Pancreas (tissue), 10 donors: ENCODE data around the gene TMEM81. TPM values are rescaled to one million over a fixed set of nuclear protein-coding genes. Genes with fewer than 3 reads are reported as not detected.

Experiments used
- ATAC-seq, 4 donors: fragments of 200-7000 bp; cut with Tn5 transposase; one replicate each; pipeline versions ENCODE4 v1.8.0 to v1.9.1; 2020; ENCODE audit warnings: mild to moderate bottlenecking in 4 of 4, moderate library complexity in 4 of 4
- DNase-seq, 6 donors: peaks; one replicate each; pipeline ENCODE4 v3.0.0-alpha.2; 2020
- FAIRE-seq: peaks from 2 replicates; lab custom pipeline; 2012; peaks lifted over from hg19 to GRCh38; lab: Jason Lieb, UNC
- H3K27ac ChIP-seq, 4 donors: fragments of 200-600 bp; sonication (generic); 1 replicate in 3 of 4; 2 replicates in 1 of 4; pipeline versions ENCODE4 v1.5.0 to v1.8.0; 2020
- H3K27me3 ChIP-seq, 4 donors: fragments of 200-600 bp; one replicate each; pipeline ENCODE4 v1.8.0; 2021
- H3K36me3 ChIP-seq, 3 donors: fragments of 200-600 bp; sonication (generic) in 1 of 3; one replicate each; pipeline versions ENCODE4 v1.5.0 to v1.8.0; 2020 to 2021
- H3K4me1 ChIP-seq, 3 donors: fragments of 200-600 bp; one replicate each; pipeline ENCODE4 v1.8.0; 2021
- H3K4me3 ChIP-seq, 4 donors: fragments of 200-600 bp; sonication (generic) in 2 of 4; one replicate each; pipeline versions ENCODE4 v1.5.0 to v1.8.0; 2020 to 2021
- H3K9me3 ChIP-seq, 4 donors: fragments of 200-600 bp; one replicate each; pipeline ENCODE4 v1.8.0; 2021
- WGBS, 2 donors: extraction: QIAGEN DNeasy Blood & Tissue Kit; methylation state at CpG; one replicate each; pipeline ENCODE4 v1.1.7; 2013; 5-methylcytosine and 5-hydroxymethylcytosine counted together
- intact Hi-C, 3 donors: fragments of 100-400 bp; cut with DNase I; formaldehyde crosslinking; loops; one replicate each; pipeline versions ENCODE4 v1.11.1 to v1.14.2; 2022
- polyA plus RNA-seq, 2 donors: library from polyadenylated mRNA; stranded (reverse); fragments of 200-250 nt; gene quantifications; one replicate each; pipeline ENCODE4 v1.2.3, GENCODE V29; 2013
- total RNA-seq, 6 donors: library from RNA; stranded (reverse); fragmentation: NEBNext Ultra II Directional in 4 of 6; extraction: Animal tissue kit (Norgen Biotek cat#: 25700) in 4 of 6; gene quantifications; one replicate each; pipeline versions ENCODE4 v1.2.1 to v1.2.4, GENCODE V29; 2021 to 2023
- TF ChIP-seq, protein P1 (sequence below), 4 donors: fragments of 200-600 bp; sonication (generic) in 3 of 4; IDR thresholded peaks; one replicate each; pipeline versions ENCODE4 v1.5.0 to v1.8.0; 2021; ENCODE audit warnings: antibody characterized with exemption in 4 of 4
- donor health status: healthy with polysubstance abuse.
- donor health status: DM: no; HTN: no; CAD: no; lungs with moderate emphysema.
- donor health status: DM: no; HTN: no; CAD: no.
- donor health status: control.
- donor health status: control.
- donor health status: Bipolar disorder and iron deficiency.
- donor health status: DM: yes; HTN: yes; CAD: no.
- donor health status: DM: no; HTN: no; CAD: no.
- donor health status: DM: no; HTN: no; CAD: no.
- donor health status: DM: yes; HTN: yes; CAD: no.

The TMEM81 gene
- total and polyA plus RNA-seq, 8 donors, result 0.67 to 2.5 (median 1.2) TPM

DNA sequence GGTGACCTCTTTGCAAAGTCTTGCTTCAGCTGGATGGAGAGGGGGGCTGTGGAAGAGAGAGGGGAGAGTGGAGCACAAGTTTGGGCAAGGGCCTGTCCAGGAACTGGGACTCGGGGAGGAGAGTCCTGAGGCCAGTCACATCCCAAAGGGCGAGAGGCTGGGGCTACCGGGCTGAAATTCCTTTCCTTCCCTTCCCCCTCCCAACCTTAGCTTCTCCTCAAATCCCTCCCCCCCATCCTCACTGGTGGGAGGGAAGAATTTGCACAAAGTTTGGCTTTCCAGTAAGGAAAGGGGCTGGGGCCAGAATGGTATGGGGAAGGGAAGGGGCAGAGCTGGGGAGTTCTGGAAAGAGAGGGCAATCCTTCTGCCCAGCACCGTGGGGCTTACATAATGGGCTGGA lies 40.4 kb downstream of the TMEM81 start:
- H3K27ac ChIP-seq, result no peak overlapping the region
- H3K4me1 ChIP-seq, result no peaks in the 10 kb centered on the region
- FAIRE-seq, result no peak
- TF ChIP-seq, protein P1, sequence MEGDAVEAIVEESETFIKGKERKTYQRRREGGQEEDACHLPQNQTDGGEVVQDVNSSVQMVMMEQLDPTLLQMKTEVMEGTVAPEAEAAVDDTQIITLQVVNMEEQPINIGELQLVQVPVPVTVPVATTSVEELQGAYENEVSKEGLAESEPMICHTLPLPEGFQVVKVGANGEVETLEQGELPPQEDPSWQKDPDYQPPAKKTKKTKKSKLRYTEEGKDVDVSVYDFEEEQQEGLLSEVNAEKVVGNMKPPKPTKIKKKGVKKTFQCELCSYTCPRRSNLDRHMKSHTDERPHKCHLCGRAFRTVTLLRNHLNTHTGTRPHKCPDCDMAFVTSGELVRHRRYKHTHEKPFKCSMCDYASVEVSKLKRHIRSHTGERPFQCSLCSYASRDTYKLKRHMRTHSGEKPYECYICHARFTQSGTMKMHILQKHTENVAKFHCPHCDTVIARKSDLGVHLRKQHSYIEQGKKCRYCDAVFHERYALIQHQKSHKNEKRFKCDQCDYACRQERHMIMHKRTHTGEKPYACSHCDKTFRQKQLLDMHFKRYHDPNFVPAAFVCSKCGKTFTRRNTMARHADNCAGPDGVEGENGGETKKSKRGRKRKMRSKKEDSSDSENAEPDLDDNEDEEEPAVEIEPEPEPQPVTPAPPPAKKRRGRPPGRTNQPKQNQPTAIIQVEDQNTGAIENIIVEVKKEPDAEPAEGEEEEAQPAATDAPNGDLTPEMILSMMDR (IDR thresholded peaks at IDR 0.05), result no peak
- no peaks in the 10 kb centered on the region for H3K9me3 ChIP-seq
- peak in 1 of 6 donors; percentile 9 for DNase-seq
- intact Hi-C loops, result no loop called here
- H3K36me3 ChIP-seq, result no peaks in the 10 kb centered on the region
- no peak overlapping the region for H3K4me3 ChIP-seq
- no peaks in the 10 kb centered on the region for H3K27me3 ChIP-seq
- no peak for ATAC-seq
- WGBS, 2 donors, result 17 to 33% methylated on average over 4 of the region's 4 CpGs

DNA sequence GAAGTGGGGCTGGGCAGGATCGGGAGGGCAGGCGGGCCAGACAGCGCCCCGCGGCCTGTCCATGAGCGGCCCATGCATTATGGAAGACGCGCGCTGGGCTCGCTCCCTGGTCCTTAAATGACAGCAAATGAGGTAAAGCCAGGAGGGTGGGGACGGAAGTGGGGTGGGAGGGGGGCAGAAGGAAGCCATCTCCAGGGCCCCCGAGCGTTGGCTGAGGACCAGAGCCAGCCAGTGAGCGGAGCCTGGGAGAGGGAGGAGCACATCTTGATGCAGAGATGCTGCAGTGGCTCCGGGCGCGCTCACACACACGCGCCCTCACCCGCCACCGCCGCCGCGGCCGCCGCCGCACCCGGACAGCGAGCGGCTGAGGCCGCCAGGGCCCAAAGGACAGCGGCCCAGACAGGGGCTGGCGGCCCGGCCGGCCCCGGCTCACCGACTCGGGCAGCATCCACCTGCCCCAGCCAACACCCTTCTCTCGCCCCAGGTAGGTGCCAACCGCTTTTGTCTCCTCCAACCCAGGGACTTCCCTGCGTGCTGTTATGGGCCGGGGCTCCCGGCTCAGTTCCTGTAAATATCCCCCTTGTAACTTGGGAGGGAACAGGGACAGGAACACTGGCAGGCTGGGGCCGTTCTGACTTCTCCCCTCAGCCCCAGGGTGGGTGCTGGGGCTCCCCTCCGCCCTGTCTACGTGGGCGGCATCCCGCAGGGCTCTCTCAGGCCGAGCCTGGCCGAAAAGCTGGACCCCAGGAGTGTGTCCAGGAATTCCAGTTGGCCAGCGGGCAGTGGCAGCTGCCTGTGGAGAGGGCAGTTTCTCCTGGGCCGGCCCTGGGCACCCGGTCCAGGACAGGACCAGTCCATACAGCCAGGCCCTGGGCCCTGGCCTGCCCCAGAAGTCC lies 41.1 kb downstream of the TMEM81 start, which contains the start of gene CNTN2:
CNTN2 (plus strand) TSS at position 302 of the 896 bp plus-strand sequence. CDS start 9,974 bp downstream, outside the sequence.
- Histone ChIP-seq H3K4me1 (no peaks in the 10 kb centered on the region), H3K27ac (no peak within 1 kb of the TSS), H3K36me3 (no peaks in the 10 kb centered on the region), H3K27me3 (no peaks in the 10 kb centered on the region), H3K4me3 (no peak within 1 kb of the TSS), H3K9me3 (no peaks in the 10 kb centered on the region)
- intact Hi-C loops, result no loop called here
- WGBS, 2 donors, result 11 to 14% methylated on average over 51 to 53 of the region's 53 CpGs
- TF ChIP-seq, protein P1 (IDR thresholded peaks at IDR 0.05), result no peak
- no peak for ATAC-seq
- DNase-seq, result no peak
- FAIRE-seq, result no peak

DNA sequence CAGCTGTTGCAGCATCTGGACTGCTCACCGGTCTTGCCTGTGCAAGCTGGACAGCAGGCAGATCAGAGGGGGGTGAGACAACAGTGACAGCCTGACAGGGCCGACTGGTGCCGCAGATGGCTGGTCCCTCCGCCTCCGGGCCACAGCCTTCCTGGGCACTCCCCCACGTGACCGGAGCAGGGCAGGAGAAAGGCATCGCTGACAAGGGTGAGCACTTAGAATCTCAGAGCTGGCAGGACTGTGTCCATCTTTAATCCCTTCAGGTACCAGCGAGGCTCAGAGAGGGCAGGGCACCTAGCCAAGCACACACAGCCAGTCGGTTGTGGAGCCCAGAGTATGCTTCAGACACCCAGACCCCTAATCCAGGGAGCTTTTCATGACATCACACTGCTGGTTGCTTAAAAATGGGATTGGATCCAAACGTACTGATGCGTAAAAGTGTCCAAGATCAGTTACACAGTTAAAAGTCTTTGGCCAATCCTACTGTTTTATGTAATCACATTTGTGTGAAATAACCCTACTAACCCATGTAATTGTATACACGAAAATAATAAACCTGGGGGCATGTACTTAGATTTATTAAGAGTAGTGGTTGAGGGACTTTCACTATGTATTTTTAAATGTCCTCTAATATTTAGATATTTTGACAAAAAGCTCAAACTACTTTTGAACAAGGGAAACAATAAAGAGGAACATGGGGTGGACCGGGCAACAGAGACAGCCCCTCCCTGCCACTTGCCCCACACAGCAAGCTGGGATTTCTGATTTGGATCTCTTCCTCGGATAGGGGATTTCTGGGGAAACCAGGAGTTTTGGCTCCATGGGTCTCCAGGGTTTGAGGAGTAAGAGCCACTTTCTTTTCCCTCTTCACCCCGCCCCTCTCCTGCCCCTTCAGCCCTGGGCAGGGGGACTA lies 42.0 kb downstream of the TMEM81 start:
- Histone ChIP-seq H3K27me3 (no peaks in the 10 kb centered on the region), H3K4me1 (no peaks in the 10 kb centered on the region), H3K9me3 (no peaks in the 10 kb centered on the region), H3K27ac (no peak overlapping the region), H3K4me3 (no peak overlapping the region), H3K36me3 (no peaks in the 10 kb centered on the region)
- WGBS, 2 donors, result 50 to 55% methylated on average over 16 of the region's 16 CpGs
- ATAC-seq, result no peak
- DNase-seq, result no peak
- TF ChIP-seq, protein P1 (IDR thresholded peaks at IDR 0.05), result no peak
- FAIRE-seq, result no peak
- intact Hi-C loops, result no loop called here

DNA sequence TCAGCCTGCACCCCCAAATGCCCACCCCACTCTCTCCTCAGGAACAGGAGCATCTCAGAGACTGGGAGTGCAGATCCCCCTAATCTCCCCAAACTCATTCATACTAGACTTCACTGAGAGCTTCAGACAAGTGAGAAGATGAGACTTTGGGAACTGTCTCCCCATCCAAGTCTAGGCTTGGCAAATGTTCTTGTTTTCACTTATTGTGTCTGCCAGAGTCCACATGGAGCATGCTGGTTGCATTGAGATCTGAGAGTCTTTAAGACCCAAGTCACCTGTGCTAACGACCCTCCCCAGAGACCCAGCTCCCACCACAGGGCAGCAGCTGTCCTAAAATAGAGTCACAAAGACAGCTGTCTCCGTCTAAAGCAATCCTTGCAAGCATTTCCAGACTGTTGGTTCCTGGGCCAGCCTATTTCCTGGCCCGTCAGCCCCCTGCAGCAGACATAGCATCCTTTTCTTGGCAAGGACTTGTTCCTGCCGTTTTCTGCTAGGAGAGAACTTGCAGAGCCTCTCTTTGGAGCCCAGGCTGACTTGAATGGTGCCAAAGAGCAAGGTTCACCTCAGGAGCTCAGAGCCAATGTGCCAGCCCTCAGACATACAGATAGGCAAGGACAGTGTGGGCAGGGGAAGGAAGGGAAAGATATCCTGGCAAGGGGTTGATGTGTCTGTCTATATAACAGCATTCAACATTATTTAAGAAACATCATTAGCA lies 43.1 kb downstream of the TMEM81 start:
- DNase-seq (no peak), FAIRE-seq (no peak), ATAC-seq (no peak)
- intact Hi-C loops, result no loop called here
- Histone ChIP-seq H3K27ac (no peak overlapping the region), H3K4me1 (no peaks in the 10 kb centered on the region), H3K36me3 (no peaks in the 10 kb centered on the region), H3K9me3 (no peaks in the 10 kb centered on the region), H3K4me3 (no peak overlapping the region), H3K27me3 (no peaks in the 10 kb centered on the region)
- TF ChIP-seq, protein P1 (IDR thresholded peaks at IDR 0.05), result no peak
- 37 to 39% methylated on average over 4 of the region's 4 CpGs for WGBS, 2 donors
